GM19467 (cell line): Measurements from ENCODE around the gene BAHCC1.

Experiments used
- ATAC-seq: cut with Tn5 transposase; IDR thresholded peaks from one replicate; pipeline ENCODE4 v1.9.1; 2021; ENCODE audit warnings: mild to moderate bottlenecking, moderate library complexity; ENCODE audit not compliant: unreplicated experiment

The BAHCC1 gene

GRCh38 chr17:81386141-81386645, 9.1 kb upstream of the BAHCC1 start:
- ATAC-seq = no peak

GRCh38 chr17:81386646-81387099, 8.6 kb upstream of the BAHCC1 start:
- ATAC-seq = no peak

DNA sequence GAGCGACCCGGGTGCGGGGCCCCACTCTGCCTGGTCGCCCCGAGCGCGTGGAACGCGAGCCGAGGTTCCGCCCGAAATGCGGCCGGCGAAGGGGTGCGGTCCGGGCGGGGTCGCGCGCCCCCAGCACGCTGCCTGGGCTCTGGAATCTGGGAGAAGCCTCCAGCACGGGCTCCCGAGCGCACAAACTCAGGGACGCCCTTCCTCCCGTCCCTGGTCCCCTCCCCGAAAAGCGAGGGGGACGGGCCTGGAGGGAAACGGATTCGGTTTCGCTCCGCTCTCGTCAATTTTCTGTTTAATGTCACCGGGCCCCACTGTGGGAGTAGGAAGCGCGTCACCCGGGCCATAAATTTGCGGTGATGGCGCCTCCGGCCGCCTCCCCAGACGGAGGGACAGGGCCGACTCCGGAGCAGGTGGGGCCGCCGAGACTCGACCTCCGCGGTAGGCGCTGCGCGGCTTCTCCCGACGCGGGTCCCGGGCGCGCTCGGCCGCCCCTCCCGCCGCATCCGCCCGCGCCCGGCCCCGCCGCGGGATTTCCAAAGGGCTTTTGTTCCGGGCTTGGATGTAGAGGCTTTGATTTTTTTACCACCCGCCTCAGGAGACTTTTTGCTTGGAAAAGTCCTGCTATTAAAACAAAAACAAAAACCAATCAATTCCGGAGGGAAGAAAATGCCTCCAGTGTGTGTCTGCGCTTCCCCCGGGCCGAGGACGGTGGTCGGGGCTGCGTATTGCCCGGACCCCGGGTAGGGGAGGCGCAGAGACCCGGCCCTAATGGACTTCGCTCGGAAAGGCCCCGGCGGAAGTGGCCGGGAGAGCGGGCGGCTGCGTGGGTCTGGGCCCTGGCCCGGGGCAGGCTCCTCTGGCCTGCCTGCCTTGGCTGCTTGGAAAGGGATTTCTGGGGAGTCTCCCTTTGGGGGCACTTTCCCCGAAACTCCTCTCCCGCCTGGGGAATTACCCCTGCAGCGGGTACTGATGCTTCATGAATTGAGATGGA, 7.9 kb upstream of the BAHCC1 start:
- ATAC-seq = no peak

GRCh38 chr17:81388091-81388611, 7.1 kb upstream of the BAHCC1 start:
- ATAC-seq = no peak

- no peak for ATAC-seq
Observed at GRCh38 chr17:81388612-81389367, 6.5 kb upstream of the BAHCC1 start.

DNA sequence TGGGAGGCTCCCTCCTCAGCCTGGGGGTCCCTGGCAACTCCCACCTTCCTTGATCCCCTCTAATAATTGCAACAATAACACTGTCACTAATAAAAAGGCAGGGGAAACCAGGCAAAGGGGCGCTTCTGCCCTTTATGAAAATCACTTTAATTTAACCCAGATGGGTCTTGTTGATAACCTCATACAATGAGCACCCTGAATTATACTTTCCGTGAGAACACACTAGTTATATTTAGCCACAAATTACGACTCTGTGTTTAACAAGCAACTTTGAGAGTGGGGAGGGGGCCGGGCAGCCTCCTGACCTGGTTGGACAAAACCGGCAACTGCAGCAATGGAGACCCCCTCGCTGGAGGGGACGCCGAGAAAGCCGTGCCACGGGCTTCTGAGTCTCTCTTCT, 5.7 kb upstream of the BAHCC1 start:
- ATAC-seq = no peak

DNA sequence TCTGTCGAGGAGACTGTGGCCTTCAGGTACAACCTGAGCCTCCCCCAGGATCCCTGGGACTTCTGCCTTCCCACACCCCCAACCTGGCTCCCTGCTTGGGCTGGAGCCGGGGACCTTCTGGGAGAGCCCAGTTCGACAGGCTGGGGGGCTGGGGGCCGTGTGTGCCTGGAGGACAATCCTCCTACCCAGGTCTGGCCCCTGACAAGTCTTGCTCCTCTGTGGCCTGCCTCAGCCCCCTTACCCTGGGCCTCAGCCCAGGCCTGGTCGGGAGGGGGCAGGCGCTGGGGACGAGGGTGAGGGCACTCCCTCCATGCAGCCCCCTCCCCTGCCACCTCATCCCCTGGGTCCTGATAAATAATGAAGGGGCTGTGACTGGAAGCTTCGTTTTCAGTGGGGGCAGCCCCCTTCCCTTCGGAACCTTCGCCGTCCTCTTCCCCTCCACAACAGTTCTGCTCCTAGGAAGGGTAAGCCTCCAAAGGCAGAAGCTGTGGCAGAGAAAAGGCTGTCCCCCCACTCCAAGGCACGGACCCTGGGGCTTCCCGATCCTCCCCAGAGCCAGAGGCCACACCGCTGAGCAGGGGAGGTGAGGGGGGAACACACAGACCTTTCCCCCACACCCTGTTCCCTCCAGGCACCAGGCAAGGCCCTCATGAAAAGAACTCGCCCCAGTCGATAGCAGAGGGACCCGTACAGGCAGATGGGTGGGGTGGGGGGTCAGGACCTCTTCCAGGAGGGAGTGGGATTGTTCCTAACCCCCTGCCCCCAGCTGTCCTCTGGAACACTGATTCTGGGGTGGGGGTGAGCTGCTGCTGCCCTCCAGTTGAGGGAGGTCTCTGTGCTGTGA, 5.0 kb upstream of the BAHCC1 start:
- no peak for ATAC-seq

- no peak for ATAC-seq
Observed at GRCh38 chr17:81390873-81391255, 4.4 kb upstream of the BAHCC1 start.

DNA sequence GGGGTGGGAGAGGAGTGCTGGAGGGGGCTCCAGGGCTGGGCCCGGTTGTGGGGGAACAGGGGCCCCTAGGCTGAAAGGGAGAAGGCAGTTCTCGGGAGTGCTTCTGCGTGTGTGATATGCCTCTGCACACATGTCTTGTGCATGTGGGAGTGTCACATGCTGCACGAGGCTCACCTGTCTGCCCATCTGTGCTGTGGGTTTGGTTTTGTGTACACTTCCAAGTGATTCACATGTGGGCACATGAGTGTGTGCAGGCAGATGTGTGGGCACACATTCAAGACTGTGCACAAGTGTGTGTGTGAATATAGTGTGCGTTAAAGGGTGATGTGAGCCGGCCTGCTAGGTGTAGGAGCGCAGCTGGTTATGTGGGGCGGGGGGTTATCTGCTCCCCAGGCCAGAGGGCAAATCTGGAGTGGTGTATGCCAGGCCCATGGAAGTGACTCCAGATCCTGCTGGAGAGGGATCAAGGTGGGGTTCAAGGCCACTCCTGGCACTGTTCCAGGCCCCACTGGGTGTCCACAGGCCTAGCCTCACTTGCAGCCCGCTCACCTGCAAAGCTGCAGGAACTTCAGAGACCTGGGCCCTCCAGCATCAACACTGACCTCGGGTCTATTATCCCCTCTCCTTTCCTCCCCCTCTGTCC, 3.8 kb upstream of the BAHCC1 start:
- ATAC-seq = no peak

- no peak for ATAC-seq
Observed at GRCh38 chr17:81391936-81392908, 3.0 kb upstream of the BAHCC1 start.

DNA sequence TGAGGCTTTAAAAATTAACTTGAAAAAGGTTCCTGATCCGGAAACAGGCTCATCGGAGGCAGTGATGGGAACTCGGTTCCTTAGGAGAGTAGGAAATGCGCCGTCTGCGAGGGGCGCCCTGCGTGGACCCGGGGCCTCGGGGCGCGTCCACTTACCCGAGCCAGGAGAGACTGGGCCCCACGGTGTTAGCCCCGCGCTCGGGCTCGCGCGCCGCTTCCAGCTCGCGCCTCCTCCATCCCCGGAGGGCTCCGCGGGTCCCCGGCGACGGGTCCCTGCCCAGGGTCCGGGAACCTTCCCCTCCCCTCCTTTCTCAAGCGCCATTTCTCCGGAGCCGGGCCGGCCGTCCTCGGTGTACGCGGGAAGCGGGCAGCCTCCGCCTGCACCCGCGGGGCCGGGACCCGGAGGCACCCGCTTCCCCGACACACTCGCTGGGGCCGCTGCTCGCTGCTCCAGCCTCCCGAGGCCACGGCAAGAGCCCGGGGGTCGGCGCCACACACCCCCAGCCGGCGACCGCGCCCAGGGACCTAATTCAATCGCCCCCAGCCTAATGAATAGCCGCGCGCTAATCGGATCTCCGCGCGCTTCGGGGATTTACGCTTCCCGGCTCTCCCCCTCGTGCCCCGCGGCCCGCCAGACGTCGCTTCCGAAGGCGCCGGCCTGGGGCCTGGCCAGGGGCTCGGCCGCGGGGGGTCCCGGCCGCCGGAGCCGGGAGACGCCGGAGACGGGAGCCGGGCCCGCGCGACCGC, 2.2 kb upstream of the BAHCC1 start:
- ATAC-seq = no peak

DNA sequence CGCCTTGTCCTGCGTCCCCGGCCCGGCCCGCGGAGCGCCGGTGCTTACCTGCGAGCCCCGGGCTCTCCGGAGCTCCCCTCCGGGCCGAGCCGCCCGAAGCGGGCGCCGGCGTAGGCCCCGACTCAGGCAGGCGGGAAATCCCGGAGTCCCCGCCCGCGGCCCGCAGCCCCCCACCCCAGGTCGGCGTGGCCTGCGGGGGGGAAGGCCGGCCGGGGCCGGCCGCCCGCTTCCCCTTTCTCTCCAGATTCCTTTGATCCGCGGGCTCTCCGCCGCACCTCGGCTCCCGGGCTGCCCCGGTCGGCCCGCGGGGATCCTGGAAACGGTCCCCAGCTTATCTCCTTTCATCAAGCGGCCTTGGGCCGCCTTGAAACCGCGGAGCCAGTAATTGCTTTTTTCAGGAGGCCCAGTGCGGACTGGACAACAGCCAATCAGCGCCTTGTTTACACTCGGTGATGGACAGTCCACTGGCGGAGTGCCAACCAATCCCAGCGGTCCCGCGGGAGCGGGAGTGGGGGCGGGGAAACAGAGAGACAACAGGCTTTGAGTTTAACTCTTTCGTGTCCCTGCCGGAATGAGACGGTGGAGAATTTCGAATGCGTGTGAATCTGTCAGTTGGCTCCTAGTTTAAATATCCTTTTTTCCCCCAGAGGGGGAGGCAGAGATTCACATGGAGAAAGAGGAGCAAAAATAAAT, 1.4 kb upstream of the BAHCC1 start:
- peak; percentile 53 for ATAC-seq

GRCh38 chr17:81394377-81394920, 808 bp upstream of the BAHCC1 start:
- no peak for ATAC-seq

- ATAC-seq = no peak
Observed at GRCh38 chr17:81395600-81396277, 482 bp downstream of the BAHCC1 start.

GRCh38 chr17:81396278-81396721, 1.0 kb downstream of the BAHCC1 start:
- ATAC-seq = no peak

GRCh38 chr17:81396722-81397313, 1.6 kb downstream of the BAHCC1 start:
- no peak for ATAC-seq
